HCT116 (cell line): Measurements from ENCODE around the gene DEXI. TPM values are rescaled to one million over a fixed set of nuclear protein-coding genes. Genes with fewer than 3 reads are reported as not detected.

Source experiments
- ATAC-seq: fragments of 200-7000 bp; cut with Tn5 transposase; 2 replicates; pipeline ENCODE4 v1.9.1; 2020; ENCODE audit warnings: mild to moderate bottlenecking, moderate library complexity
- BruUV-seq: library from RNA; stranded (reverse); fragments of 400-500 nt; replicated peaks from 2 replicates; lab custom pipeline; 2021; lab: Mats Ljungman, UMichigan
- CTCF ChIA-PET: fragments of 300-600 bp; sonication (Branson Sonifier 250); formaldehyde crosslinking; loops from one replicate; lab custom pipeline; 2021; ENCODE audit warnings: antibody characterized with exemption; lab: Charles Lee
- POLR2A ChIA-PET: fragments of 300-600, 350-600 bp; sonication (Branson Sonifier 250); formaldehyde crosslinking; loops from one replicate; lab custom pipeline; 2021; ENCODE audit warnings: antibody characterized with exemption; lab: Charles Lee
- RAD21 ChIA-PET, 2 experiments: fragments of 300-600 bp; sonication (Branson Sonifier 250); formaldehyde crosslinking; loops; one replicate each; lab custom pipeline; 2023; ENCODE audit warnings: low total read pairs in 2 of 2; ENCODE audit not compliant: uncharacterized antibody in 2 of 2, unreplicated experiment in 2 of 2, low non-redundant PET in 1 of 2; lab: Charles Lee
- DNase-seq: peaks from one replicate; pipeline ENCODE4 v3.0.0-alpha.2; 2010; ENCODE audit warnings: low read depth, low spot score
- H2AFZ ChIP-seq: fragments of 200-600 bp; shearing (Covaris generic), sonication (generic); 2 replicates; pipeline ENCODE4 v1.6.1; 2017; ENCODE audit warnings: low read depth, mixed run types, mixed read lengths, antibody characterized with exemption, low read length; ENCODE audit not compliant: poor library complexity, severe bottlenecking
- H3K27ac ChIP-seq: 2 replicates; pipeline ENCODE4 v1.5.1; 2012; ENCODE audit warnings: low read depth, low read length
- H3K27me3 ChIP-seq: fragments of 200-600 bp; sonication (generic); 2 replicates; pipeline ENCODE4 v1.6.1; 2016; ENCODE audit warnings: mixed run types, low read length, mixed read lengths; ENCODE audit not compliant: insufficient read depth
- H3K36me3 ChIP-seq, 2 experiments: fragments of 200-500 bp in 1 of 2; fragments of 200-600 bp in 1 of 2; sonication (Bioruptor generic) in 1 of 2; sonication (generic) in 1 of 2; 2 replicates each; pipeline versions ENCODE4 v1.5.1 to v1.6.1; 2014 to 2016; ENCODE audit warnings: low read length in 2 of 2, inconsistent platforms in 1 of 2, mixed read lengths in 1 of 2, mixed run types in 1 of 2; ENCODE audit not compliant: insufficient read depth in 2 of 2, control insufficient read depth in 1 of 2
- H3K4me1 ChIP-seq, 2 experiments: fragments of 200-600 bp in 1 of 2; sonication (generic) in 1 of 2; 2 replicates each; pipeline versions ENCODE4 v1.5.1 to v1.6.1; 2012 to 2017; ENCODE audit warnings: low read length in 2 of 2, inconsistent platforms in 1 of 2, mild to moderate bottlenecking in 1 of 2, mixed read lengths in 1 of 2, mixed run types in 1 of 2, moderate library complexity in 1 of 2; ENCODE audit not compliant: insufficient read depth in 2 of 2, control insufficient read depth in 1 of 2
- H3K4me2 ChIP-seq: fragments of 200-600 bp; sonication (generic); 2 replicates; pipeline ENCODE4 v1.6.1; 2017; ENCODE audit warnings: mixed run types, low read length, mixed read lengths
- H3K4me3 ChIP-seq, 2 experiments: fragments of 200-600 bp in 1 of 2; sonication (generic) in 1 of 2; replicated peaks in 1 of 2; 2 replicates each; pipeline ENCODE4 v1.5.1; 2011 to 2016; ENCODE audit warnings: low read length in 2 of 2, control low read depth in 1 of 2, low read depth in 1 of 2, mild to moderate bottlenecking in 1 of 2, mixed read lengths in 1 of 2, mixed run types in 1 of 2
- H3K79me2 ChIP-seq: fragments of 200-600 bp; sonication (generic); 2 replicates; pipeline ENCODE4 v1.6.1; 2017; ENCODE audit warnings: mild to moderate bottlenecking, mixed run types, low read length, moderate library complexity, mixed read lengths; ENCODE audit not compliant: insufficient read depth
- H3K9ac ChIP-seq: fragments of 200-600 bp; sonication (generic); 2 replicates; pipeline ENCODE4 v1.6.1; 2016; ENCODE audit warnings: low read length, mixed read lengths
- H3K9me2 ChIP-seq: fragments of 200-600 bp; sonication (generic), shearing (Covaris generic); 2 replicates; pipeline ENCODE4 v1.6.1; 2017; ENCODE audit warnings: mixed run types, mild to moderate bottlenecking, moderate library complexity; ENCODE audit not compliant: insufficient read depth
- H3K9me3 ChIP-seq, 2 experiments: fragments of 200-500 bp in 1 of 2; fragments of 200-600 bp in 1 of 2; sonication (Bioruptor generic) in 1 of 2; sonication (generic) in 1 of 2; 2 replicates each; pipeline ENCODE4 v1.6.1; 2014 to 2017; ENCODE audit warnings: low read length in 2 of 2, mixed read lengths in 2 of 2, inconsistent platforms in 1 of 2, low read depth in 1 of 2, mild to moderate bottlenecking in 1 of 2, mixed run types in 1 of 2, moderate library complexity in 1 of 2; ENCODE audit not compliant: control insufficient read depth in 1 of 2, insufficient read depth in 1 of 2
- H4K20me1 ChIP-seq: fragments of 200-600 bp; sonication (generic), shearing (Covaris generic); 2 replicates; pipeline ENCODE4 v1.6.1; 2017; ENCODE audit warnings: mixed run types, mild to moderate bottlenecking, moderate library complexity; ENCODE audit not compliant: insufficient read depth
- CTCF ChIP-seq, 3 experiments: fragments of 200-600 bp in 1 of 3; sonication (generic) in 1 of 3; IDR thresholded peaks in 2 of 3; conservative IDR thresholded peaks in 1 of 3; 2 replicates each; pipeline ENCODE4 v1.5.1; 2012 to 2017; ENCODE audit warnings: low read depth in 2 of 3, low read length in 2 of 3, antibody characterized with exemption in 1 of 3, borderline replicate concordance in 1 of 3, control low read depth in 1 of 3, mild to moderate bottlenecking in 1 of 3, mixed read lengths in 1 of 3, mixed run types in 1 of 3, moderate library complexity in 1 of 3; ENCODE audit not compliant: insufficient read depth in 1 of 3
- ELF1 ChIP-seq: IDR thresholded peaks from 2 replicates; pipeline ENCODE4 v1.6.1; 2012; ENCODE audit warnings: low read depth, borderline replicate concordance
- RAD21 ChIP-seq: IDR thresholded peaks from 2 replicates; pipeline ENCODE4 v1.6.1; 2012; ENCODE audit warnings: low read depth, mild to moderate bottlenecking
- SRF ChIP-seq: IDR thresholded peaks from 2 replicates; pipeline ENCODE4 v1.6.1; 2012; ENCODE audit warnings: low read depth
- YY1 ChIP-seq: IDR thresholded peaks from 2 replicates; pipeline ENCODE4 v1.6.1; 2011; ENCODE audit warnings: low read length, low read depth, moderate library complexity, mild to moderate bottlenecking; ENCODE audit not compliant: insufficient replicate concordance; ENCODE audit errors: extremely low read depth
- intact Hi-C: fragments of 100-400 bp; cut with micrococcal nuclease; formaldehyde crosslinking; loops from 2 replicates; pipeline ENCODE4 v1.10.0; 2022
- total RNA-seq: library from RNA; stranded (reverse); gene quantifications from one replicate; pipeline ENCODE4 v1.2.1, GENCODE V29; 2021; ENCODE audit not compliant: unreplicated experiment

DEXI gene
- total RNA-seq, 1 experiment from 2014 or later = 37.8 TPM

GRCh38 chr16:10918294-10919002 is 23.8 kb downstream of the DEXI start:
- ChIA-PET POLR2A (interaction anchor here (1.1 to 1.6 kb wide), 2 partner anchors 48 to 174 kb away, joined by 3 to 4 read pairs; partner anchors contain the start of gene NUBP1), CTCF (interaction anchor here (0.6 to 2.4 kb wide), 16 partner anchors 8 to 1603 kb away, joined by 3 to 21 read pairs (median 5); partner anchors contain the start of genes EMP2 and NUBP1), RAD21 (interaction anchor here (0.6 to 1.3 kb wide), 4 partner anchors 174 to 403 kb away, joined by 3 to 4 read pairs (median 4); no protein-coding TSS in a partner anchor)
- no peaks in the 10 kb centered on the region for H3K27me3 ChIP-seq
- intact Hi-C loops = loop anchor here (1.0 to 10.0 kb wide), 6 partner anchors 114 to 661 kb away; partner anchors contain the start of gene EMP2
- no TSS peak for BruUV-seq
- no peaks in the 10 kb centered on the region for H4K20me1 ChIP-seq
- peak overlapping the region; percentile 8 to 19; a peak in 2 of 4 replicates for H3K4me3 ChIP-seq
- H3K4me1 ChIP-seq = peaks cover 7 to 29% of the 10 kb centered on the region in 2 experiments; a peak in 3 of 4 replicates
- no peaks in the 10 kb centered on the region for H3K79me2 ChIP-seq
- DNase-seq = peak; percentile 88
- H3K4me2 ChIP-seq = peak overlapping the region; percentile 67
- no peaks in the 10 kb centered on the region for H3K9me3 ChIP-seq
- TF ChIP-seq RAD21 (peak; percentile 95), CTCF (IDR thresholded peaks at IDR 0.05 in 2 of 3, conservative IDR thresholded peaks at IDR 0.05 in 1 of 3; ENCODE audit: borderline replicate concordance in 1 of 3, insufficient read depth in 1 of 3, low read depth in 2 of 3, low read length in 2 of 3) (peak; percentile 80 to 99 (median 95)), ELF1 (no peak), YY1 (no peak), SRF (no peak)
- peak overlapping the region; percentile 57 for H2AFZ ChIP-seq
- no peaks in the 10 kb centered on the region for H3K9me2 ChIP-seq
- peak; percentile 96 for ATAC-seq
- no peak overlapping the region; the same call in 1 of the 2 replicates for H3K27ac ChIP-seq
- H3K9ac ChIP-seq = no peak overlapping the region
- H3K36me3 ChIP-seq = no peaks in the 10 kb centered on the region
